ENCODE measurements around the gene CWC27.

Gene CWC27, protein sequence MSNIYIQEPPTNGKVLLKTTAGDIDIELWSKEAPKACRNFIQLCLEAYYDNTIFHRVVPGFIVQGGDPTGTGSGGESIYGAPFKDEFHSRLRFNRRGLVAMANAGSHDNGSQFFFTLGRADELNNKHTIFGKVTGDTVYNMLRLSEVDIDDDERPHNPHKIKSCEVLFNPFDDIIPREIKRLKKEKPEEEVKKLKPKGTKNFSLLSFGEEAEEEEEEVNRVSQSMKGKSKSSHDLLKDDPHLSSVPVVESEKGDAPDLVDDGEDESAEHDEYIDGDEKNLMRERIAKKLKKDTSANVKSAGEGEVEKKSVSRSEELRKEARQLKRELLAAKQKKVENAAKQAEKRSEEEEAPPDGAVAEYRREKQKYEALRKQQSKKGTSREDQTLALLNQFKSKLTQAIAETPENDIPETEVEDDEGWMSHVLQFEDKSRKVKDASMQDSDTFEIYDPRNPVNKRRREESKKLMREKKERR

DNA sequence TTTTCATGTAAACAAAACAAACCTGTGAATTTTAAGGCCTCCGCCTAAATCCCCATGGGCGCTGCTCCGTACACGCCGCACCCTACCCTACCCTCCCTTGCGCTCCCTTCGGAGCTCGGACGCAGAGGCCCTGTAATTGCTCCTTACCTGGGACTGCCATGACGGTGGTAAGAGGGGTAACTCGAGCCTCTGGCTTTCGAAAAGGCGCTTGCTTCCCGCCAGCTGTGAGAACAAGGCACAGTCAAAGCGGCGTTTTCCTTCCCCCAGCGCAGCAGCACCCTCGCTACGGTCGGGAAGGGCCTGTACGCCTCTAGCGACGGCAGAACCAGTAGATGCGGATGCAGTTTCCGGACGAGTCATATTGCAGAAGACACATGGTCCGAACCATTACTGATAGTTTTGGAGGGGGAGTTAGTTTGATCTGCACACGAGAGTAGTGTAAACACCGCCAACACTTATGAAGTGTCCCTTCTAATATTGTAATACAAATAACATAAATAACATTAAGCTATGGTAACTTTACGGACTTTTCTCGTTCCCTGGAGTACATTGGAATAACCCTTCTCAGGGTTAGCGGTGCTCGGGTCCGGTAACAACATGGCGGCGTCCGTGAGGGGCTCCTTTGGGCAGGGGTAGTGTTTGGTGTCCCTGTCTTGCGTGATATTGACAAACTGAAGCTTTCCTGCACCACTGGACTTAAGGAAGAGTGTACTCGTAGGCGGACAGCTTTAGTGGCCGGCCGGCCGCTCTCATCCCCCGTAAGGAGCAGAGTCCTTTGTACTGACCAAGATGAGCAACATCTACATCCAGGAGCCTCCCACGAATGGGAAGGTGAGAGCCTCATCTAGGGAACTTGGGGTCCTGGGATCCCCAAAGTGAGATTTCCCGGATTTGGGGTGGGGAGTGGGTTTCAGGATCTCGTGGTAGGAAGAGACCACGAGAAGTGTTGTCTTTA lies at the start of gene CWC27, which contains the start of gene SREK1IP1:
CWC27 (plus strand) TSS at position 573 of the 955 bp plus-strand sequence; CDS start at position 790, 217 bp downstream.
SREK1IP1 (minus strand) TSS at position 334 of the 955 bp plus-strand sequence; CDS start at position 160, 174 bp downstream.
- peak; percentile 78 for DNase-seq

DNA sequence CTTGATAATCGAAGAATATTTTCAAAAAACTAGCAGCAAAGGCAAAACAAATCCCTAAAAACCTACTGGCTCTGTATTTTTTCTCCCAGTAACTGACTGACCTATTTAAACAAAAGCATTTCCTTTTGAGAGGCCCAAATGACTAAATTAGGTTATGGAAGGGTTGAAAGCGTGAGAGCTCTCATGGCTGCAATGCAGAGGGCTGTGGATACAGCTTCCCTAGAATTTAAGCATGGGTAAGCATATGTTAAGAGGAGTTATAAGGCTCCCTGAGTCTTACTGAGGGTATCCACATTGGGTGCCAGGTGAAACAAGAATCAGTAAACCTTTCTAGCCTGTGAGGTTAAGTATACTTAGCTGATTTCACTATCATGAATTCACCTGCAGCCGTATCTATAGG lies 46.1 kb upstream of the CWC27 start:
- DNase-seq = no peak

DNA sequence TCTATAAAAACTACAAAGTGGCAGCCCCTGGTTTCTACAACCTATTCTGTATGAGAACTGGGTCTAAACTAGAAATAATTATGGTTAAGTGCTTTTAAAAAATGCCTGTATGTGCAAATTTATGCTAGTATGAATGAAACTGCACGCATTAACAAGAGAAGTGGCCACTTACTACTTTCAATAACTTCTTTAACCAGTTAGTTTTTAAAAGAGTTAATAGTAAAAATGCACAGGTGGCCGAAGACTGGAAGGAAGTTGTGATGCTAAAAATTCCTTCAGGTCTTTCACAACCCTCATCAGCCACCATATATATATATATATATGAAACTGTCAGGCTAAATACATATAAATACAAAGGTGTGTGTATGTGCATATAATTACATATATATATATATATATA lies 41.6 kb upstream of the CWC27 start:
- no peak for DNase-seq

DNA sequence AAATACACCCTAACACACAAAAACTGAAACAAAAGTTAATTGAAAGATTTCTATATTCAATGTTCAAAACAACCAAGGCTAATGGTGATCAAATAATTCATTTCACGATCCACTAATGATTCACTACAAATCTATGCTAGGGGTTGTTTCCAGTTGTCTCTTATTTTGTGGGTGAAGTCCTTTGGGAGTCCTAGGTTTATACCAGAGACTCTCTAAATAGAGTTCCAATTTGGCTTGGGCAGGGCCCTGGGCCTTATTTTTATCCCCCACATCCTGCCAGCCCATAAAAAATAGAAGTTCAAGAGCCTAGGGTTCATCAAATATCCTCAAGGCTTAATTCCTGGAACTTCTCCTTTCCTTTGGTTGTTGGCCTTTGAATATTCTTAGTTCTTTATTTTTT lies 26.3 kb upstream of the CWC27 start:
- DNase-seq = no peak

DNA sequence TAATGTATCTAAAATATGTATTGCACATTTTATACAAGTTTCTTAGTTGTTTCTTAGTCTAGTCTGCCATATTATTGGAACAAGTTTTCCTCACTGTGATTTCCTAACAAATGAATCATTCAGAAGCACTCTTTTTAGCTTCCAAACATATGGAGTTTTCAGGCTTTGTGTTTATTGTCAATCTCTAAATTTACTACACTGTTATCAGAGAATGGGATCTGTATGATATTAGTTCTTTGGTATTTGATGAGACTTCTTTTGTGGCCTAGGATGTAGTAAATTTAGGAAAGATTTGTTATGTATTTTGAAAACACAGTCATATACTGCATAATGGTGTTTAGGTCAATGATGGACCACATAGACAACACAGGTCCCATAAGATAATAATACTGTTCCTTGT lies 25.9 kb upstream of the CWC27 start:
- no peak for DNase-seq

DNA sequence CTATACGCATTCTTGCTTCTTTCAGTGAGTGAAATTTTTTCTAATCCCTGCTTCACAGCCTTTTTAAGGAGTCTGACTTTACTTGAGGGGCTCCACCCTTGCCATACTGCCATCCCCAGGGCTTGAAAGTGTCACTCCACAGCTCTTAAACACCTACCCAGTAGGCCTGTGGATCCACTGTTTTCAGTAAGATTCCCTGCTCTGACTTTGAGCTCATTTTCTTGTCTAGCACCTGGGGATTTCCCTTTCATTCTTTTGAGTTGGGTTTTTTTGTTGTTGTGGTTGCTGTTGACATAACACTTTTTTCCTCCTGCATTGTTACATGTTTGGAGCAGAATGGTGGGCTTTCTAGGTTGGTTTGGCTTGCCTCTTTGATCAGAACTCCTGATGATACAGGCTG lies 23.8 kb upstream of the CWC27 start:
- no peak for DNase-seq

DNA sequence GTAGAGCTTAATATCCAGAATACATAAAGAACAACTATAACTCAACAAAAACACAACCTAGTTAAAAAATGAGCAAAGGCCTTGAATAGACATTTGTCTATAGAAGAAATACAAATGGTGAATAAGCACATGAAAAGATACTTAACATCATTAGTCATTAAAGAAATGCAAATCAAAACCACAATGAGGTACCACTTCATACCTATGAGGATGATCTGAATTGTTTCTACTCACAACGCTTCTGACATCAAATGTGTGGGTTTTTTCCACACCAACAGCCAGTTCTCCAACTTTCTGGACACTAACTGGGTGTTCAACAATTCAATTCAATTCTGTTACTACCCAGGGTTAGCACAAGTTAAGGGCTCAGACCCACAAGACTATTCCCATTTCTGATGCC lies 22.3 kb upstream of the CWC27 start:
- no peak for DNase-seq

DNA sequence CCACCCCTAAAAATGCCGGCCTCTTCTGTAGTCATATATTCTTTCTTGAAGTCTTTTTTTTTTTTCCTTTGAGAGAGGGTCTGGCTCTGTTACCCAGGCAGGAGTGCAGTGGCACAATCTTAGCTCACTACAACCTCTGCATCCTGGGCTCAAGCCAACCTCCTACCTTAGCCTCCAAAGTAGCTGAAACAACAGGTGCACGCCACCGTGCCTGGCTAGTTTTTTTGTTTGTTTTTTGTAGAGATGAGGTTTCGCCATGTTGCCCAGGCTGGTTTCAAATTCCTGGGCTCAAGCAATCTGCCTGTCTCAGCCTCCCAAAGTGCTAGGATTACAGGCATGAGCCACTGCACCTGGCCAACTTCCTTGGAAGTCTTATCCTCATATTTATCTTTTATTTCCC lies 19.3 kb upstream of the CWC27 start:
- DNase-seq = no peak

DNA sequence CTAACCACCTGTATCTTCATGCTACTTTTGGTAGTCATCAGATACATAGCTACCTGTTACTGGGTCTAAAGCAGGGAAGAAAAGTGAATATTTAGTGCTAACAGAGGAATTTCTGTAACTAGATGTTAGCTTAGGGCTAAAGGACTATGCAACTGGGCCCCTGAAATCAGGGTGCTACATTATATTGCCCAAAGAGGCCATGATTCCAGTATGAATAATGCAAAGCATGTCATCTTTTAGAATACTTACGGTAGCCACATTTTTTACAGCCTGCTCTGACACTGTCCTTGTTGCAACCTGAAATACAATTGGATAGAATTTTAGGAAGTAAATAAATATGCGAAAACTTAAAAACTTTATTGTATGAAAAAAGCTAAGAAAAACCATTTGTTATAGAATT lies 14.7 kb upstream of the CWC27 start:
- DNase-seq = no peak

DNA sequence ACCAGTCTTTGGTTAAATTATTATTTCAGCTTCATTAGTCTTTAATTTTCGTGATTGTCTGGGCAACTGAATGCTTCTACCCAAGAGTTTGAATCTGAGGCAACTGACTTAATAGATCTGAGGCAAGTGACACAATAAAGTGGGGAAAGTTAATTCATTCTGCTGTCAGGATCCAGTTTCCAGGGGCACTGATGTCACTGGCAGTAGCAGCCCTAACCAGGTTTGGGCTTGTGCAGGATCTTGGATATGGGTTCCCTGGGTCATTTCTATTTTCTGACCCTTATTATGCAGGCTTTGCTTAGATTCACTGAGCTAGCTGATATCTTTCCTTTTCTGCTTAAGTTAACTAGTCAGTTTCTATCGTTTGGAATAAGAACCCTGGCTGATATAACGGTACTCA lies 9.8 kb upstream of the CWC27 start:
- DNase-seq = no peak

DNA sequence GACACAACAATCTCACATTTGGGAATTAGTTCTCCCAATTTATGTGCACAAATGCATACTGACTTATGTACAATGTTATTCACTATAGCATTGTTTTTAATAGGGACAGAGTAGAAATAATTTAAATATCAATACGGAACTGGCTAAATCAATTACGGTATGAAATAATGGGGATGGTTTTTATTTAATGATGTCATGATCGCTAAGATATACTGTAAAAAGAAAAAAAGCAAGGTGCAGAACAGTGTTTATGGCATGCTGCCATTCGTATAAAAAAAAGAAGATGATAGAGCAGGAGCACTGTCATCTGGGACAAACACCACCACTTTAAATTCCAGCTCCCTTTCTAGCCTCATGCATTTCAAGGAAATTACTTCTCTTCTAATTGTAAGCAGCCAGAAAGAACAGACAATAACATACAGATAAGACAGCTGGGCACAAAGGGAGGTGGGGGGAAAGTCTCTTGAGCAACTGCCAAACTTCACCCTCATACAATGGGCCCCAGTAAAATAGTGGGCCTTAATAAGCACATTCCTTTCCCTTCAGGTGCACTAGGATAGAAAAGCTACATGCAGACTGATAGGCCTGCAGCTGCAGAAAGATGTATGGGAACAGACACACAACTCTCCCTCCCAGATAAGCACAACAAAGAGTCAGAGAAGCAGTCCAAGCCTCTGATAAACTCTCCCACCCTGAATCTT lies 8.6 kb upstream of the CWC27 start:
- no peak for DNase-seq

DNA sequence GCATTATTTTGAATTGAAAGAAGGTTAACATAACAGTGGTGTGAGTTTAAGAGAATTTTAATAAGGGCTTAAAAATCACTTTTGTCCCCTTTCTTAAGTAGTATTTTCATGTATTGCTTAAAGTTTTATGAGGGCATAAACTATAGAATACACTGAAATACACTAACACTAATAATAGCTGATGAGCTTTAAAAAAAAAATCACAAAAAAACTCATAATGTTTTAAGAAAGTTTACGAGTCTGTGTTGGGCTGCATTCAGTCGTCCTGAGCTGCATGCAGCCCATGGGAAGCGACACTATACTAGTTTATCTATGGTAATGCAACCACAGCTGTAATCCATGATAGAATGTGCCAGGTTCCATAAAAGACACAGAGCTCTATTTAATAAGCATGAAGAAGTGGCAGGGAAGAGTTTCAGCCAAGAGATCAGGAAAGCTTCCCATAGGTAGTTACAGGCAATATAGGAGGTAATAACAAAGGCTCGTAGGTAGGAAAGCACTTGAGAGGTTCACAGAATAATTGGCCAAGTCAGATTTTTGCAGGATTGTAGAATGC lies 4.7 kb upstream of the CWC27 start:
- DNase-seq = no peak

DNA sequence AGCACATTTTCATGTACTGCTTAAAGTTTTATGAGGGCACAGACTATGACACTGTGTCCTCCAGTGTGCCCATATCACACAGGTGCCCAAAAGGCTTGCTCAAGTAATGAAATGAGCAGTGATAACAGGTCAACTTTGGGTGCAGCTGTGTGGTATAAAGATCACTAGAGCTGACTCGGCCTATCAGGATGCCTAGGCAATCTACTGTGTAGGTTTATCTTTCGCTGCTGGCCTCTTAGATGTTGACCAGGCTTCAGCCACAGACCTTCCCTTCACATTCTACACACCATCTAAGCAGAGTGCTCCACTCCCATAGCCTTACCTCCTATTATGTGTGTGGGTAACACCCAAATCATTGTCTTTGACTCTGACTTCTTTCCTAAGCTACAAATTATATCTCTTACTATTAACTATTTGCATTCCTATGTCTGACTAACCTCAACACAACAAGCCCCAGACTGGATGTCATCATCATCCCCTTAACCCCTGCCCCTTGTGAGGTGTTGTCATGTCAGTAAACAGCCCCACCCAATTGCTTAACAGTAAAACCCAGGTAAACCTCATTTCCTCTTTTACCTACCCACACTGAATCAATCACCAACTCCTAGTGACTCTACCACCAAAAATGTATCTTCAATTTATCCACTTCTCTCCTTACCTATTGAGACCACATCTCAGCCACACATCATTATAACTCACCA lies 2.8 kb upstream of the CWC27 start:
- no peak for DNase-seq

DNA sequence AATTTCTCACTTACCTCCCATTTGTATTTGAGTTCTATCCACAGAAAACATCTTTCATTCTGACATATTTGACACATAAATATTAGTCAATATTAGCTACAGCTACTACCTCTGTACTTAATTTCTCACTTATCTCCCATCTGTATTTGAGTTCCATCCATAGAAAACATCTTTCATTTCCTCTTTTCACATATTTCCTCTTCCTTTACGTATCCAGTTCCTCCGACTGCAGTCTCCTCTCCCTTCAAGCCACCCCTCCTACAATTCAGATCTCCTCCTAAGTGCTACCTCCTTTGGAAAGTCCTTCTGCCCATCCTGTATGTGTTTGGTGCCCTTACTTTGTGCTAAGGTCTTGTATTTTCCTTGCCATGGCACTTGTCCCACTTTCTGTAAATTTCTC lies 1.8 kb upstream of the CWC27 start:
- DNase-seq = no peak

DNA sequence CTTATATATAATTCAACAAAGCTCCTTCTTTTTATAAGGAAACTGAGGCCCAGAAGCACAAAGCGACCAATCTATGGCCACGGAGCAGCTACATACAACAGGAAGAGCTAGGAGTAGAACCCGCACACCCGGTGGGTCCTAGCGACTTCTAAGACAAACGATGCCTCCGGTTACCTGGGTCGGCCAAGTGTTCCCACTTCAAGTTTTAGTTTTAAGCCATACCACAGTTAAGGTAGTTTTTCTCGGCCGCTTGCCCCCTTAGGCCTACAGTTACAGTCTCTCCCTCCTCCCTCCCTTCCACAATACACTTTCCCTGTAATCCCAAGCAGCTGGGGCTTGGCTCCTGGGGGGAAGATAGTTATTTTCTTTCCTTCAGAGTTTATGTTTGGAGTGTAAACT lies 772 bp upstream of the CWC27 start:
- DNase-seq = no peak

DNA sequence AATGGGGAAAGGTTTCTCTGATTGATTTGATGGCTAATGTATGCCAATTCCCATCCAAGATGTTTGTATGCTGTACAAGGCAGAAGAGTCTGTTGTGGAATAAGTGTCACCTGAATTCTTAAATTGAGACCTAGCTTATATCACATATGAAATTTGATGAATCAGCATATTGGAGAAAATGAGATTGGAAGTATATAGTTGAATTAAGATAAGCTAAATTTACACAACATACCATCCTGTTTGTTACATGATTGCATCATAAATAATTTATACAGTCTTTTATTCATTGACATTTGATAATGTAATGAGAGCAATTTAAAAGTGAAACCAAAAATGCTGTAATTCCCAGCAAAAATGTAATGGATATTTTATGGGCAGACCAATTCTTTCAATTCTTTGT lies 1.1 kb downstream of the CWC27 start:
- DNase-seq = no peak

DNA sequence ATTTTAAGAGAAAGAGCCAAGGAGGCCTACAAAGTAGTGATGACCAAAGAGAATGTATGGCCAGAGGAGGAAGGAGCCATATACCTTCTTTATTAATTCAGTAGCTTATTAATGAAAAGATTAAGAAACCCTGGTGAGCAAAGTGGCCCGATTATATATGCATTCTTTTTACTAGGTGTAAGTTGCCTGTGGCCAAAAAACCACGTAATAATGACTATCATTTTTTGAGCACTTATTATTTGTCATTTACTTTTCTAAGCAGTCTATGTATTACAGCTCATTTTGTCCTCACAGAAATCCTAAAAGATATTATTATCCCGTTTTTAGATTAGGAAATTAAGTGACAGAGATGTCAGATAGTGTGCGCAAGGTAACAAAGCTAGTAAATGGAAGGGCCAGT lies 3.0 kb downstream of the CWC27 start:
- no peak for DNase-seq

DNA sequence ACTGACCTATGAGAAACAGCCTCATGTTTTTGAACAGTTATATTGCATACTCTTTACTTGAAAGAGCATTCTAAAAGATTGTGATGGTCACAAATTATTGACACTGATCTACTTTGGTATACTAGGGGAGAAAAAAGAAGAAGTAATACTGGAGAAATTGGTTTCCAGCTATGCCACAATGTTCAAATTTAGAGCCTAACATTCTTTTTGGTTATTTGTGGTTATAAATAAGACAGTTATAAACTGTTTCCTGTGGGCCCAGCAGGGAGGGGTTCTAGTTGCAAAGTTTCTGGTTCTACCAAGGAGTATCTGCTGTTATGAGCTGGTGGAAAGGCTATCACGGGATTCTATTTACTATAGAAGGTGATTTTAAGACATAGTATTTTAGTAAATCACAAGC lies 4.8 kb downstream of the CWC27 start:
- DNase-seq = no peak

DNA sequence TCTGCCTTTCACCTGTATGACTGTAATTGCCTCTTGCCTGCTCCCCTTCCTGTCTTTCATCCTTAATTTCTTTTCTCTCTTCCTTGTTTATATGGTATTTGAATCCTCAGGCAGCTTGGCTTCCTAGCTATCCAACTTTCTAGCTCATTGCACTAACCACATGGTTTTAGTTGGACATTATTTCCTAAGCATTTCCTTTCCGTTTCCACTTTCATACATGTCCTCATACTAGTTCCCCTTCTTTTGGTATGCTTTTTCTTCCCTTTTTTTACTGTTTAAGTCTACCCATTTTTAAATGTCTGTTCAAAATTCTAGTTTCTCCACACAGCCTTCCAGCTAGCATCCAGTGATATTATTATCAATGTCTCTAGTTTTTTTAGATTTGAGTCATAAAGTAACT lies 6.6 kb downstream of the CWC27 start:
- no peak for DNase-seq

DNA sequence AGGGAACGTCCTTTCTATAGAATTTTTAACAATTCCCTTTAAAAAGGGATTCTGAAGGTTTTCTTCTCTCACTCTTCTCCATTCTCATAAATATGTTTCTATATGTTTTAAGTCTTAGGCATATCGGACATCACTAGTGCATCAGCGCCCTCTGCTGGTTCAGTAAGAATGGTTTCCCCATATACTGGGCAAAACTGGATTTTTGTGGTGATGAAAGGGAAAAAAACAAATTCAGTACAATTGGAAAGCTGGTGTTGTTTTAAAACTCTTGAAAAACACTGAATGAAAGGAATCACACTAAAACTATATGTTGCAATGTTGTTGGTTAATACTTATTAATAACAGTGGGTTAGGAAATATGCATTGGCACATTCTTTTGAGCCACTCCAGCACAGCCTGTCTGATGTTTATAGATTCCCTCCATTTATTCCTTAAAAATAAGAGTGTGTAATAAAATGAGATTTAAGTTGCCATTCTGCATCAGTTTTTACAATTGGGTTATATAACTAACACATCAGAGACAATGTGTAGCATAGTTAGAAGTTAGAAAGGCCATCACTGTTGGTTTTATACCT lies 15.8 kb downstream of the CWC27 start:
- DNase-seq = peak; percentile 66

DNA sequence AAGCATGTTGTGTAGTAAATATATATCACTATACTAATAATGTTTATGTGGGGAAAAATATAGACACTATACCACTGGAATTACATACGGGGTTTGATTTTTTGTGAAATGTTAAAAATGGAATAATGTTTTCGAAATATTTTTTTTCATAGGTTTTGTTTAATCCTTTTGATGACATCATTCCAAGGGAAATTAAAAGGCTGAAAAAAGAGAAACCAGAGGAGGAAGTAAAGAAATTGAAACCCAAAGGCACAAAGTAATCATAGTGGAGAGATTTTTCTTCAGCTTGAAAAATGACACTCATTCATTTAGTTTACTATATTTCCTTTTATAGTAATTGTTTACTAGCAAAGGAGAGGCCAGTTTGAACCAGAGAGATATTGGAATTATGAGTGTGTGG lies 17.6 kb downstream of the CWC27 start:
- DNase-seq = no peak

DNA sequence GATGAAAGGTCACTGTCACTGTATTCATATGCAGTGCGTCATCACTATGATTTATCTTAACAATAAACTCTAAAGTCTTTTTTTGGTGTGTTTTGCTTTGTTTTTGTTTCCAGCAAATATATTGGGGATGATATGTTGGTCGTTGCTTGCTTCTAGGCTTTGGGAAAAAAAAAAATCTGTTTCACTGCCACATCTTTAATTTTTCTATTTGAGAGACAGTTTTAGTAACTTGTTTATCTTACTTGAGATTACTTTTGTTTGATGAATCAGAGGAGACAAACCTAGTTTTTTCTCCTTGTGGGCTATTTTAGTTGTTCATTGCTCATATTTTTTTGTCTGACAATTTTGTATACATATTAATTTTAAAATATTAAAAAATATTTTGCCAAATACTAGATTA lies 19.4 kb downstream of the CWC27 start:
- no peak for DNase-seq

All from NCI-H774 (cell line).